ENCODE measurements around the gene FOXP1.
A peak's percentile ranks its signal among the peaks of the same experiment; 100 is the strongest.

FOXP1 gene

GRCh38 chr3:71521021-71521352, 62.5 kb downstream of the FOXP1 start:
- H2BK12ac ChIP-seq (ENCODE audit: low read length), result no peak overlapping the region
- H3K4me1 ChIP-seq (ENCODE audit: control insufficient read depth in 1 of 2, insufficient read depth in 2 of 2, low read length in 2 of 2), result peaks cover 6 to 19% of the 10 kb centered on the region in 2 experiments
- H3K23ac ChIP-seq (ENCODE audit: low read length), result no peak overlapping the region
- no peak overlapping the region for H3K27ac ChIP-seq (ENCODE audit: low read depth, low read length)
- no peak overlapping the region for H4K8ac ChIP-seq (ENCODE audit: low read depth, low read length)
- H3K79me2 ChIP-seq (ENCODE audit: control insufficient read depth, insufficient read depth, low read length, poor library complexity), result no peaks in the 10 kb centered on the region
- no peak overlapping the region for H3K4me3 ChIP-seq (ENCODE audit: low read depth, low read length)
- no peak for DNase-seq
- H3K4ac ChIP-seq (ENCODE audit: low read depth, low read length), result no peak overlapping the region
- H2AFZ ChIP-seq (ENCODE audit: insufficient read depth, low read length, poor library complexity), result no peak overlapping the region
- no peaks in the 10 kb centered on the region for H3K27me3 ChIP-seq (ENCODE audit: insufficient read depth, low read length)
- H3K9ac ChIP-seq (ENCODE audit: low read length), result no peak overlapping the region
- H3K14ac ChIP-seq (ENCODE audit: low read length), result no peak overlapping the region
- H4K12ac ChIP-seq (ENCODE audit: low read depth, low read length), result no peak overlapping the region
- H3K9me3 ChIP-seq (ENCODE audit: insufficient read depth, low read depth, low read length), result no peaks in the 10 kb centered on the region
- H3K18ac ChIP-seq (ENCODE audit: low read length), result no peak overlapping the region
- H3K4me2 ChIP-seq (ENCODE audit: low read length), result peak overlapping the region; percentile 28
- H2AK5ac ChIP-seq (ENCODE audit: low read length), result no peak overlapping the region
- peaks cover 2% of the 10 kb centered on the region for H3K79me1 ChIP-seq (ENCODE audit: low read length)
- no peak overlapping the region for H2BK120ac ChIP-seq (ENCODE audit: insufficient read depth, low read length, poor library complexity)
- no peak overlapping the region for H2BK5ac ChIP-seq (ENCODE audit: low read depth, low read length, poor library complexity)
- no peak overlapping the region for H4K91ac ChIP-seq (ENCODE audit: low read depth, low read length)
- no CpG with 5 or more reads among the region's 4 CpGs for WGBS (ENCODE audit: extremely low coverage, insufficient coverage, insufficient read length)
- no peaks in the 10 kb centered on the region for H3K36me3 ChIP-seq (ENCODE audit: control insufficient read depth in 1 of 2, insufficient read depth in 2 of 2, low read length in 2 of 2)

GRCh38 chr3:71520161-71521020, 63.1 kb downstream of the FOXP1 start:
- no peak overlapping the region for H3K27ac ChIP-seq (ENCODE audit: low read depth, low read length)
- peaks cover 6 to 19% of the 10 kb centered on the region in 2 experiments for H3K4me1 ChIP-seq (ENCODE audit: control insufficient read depth in 1 of 2, insufficient read depth in 2 of 2, low read length in 2 of 2)
- H2BK5ac ChIP-seq (ENCODE audit: low read depth, low read length, poor library complexity), result no peak overlapping the region
- H4K91ac ChIP-seq (ENCODE audit: low read depth, low read length), result no peak overlapping the region
- peak; percentile 38 to 66 for DNase-seq
- no peak overlapping the region for H3K18ac ChIP-seq (ENCODE audit: low read length)
- H4K8ac ChIP-seq (ENCODE audit: low read depth, low read length), result no peak overlapping the region
- H3K9ac ChIP-seq (ENCODE audit: low read length), result no peak overlapping the region
- peaks cover 2% of the 10 kb centered on the region for H3K79me1 ChIP-seq (ENCODE audit: low read length)
- no peak overlapping the region for H2BK12ac ChIP-seq (ENCODE audit: low read length)
- H3K4me2 ChIP-seq (ENCODE audit: low read length), result peak overlapping the region; percentile 28
- H3K23ac ChIP-seq (ENCODE audit: low read length), result no peak overlapping the region
- no peak overlapping the region for H3K4me3 ChIP-seq (ENCODE audit: low read depth, low read length)
- H3K9me3 ChIP-seq (ENCODE audit: insufficient read depth, low read depth, low read length), result no peaks in the 10 kb centered on the region
- no CpG with 5 or more reads among the region's 10 CpGs for WGBS (ENCODE audit: extremely low coverage, insufficient coverage, insufficient read length)
- H2AK5ac ChIP-seq (ENCODE audit: low read length), result no peak overlapping the region
- no peaks in the 10 kb centered on the region for H3K27me3 ChIP-seq (ENCODE audit: insufficient read depth, low read length)
- H2BK120ac ChIP-seq (ENCODE audit: insufficient read depth, low read length, poor library complexity), result no peak overlapping the region
- H3K36me3 ChIP-seq (ENCODE audit: control insufficient read depth in 1 of 2, insufficient read depth in 2 of 2, low read length in 2 of 2), result no peaks in the 10 kb centered on the region
- H4K12ac ChIP-seq (ENCODE audit: low read depth, low read length), result no peak overlapping the region
- H3K14ac ChIP-seq (ENCODE audit: low read length), result no peak overlapping the region
- no peak overlapping the region for H3K4ac ChIP-seq (ENCODE audit: low read depth, low read length)
- no peaks in the 10 kb centered on the region for H3K79me2 ChIP-seq (ENCODE audit: control insufficient read depth, insufficient read depth, low read length, poor library complexity)
- H2AFZ ChIP-seq (ENCODE audit: insufficient read depth, low read length, poor library complexity), result no peak overlapping the region

GRCh38 chr3:71518089-71518488, 65.4 kb downstream of the FOXP1 start:
- DNase-seq, result no peak
- no peak overlapping the region for H2AFZ ChIP-seq (ENCODE audit: insufficient read depth, low read length, poor library complexity)
- H3K4me1 ChIP-seq (ENCODE audit: control insufficient read depth in 1 of 2, insufficient read depth in 2 of 2, low read length in 2 of 2), result peaks cover 6 to 14% of the 10 kb centered on the region in 2 experiments
- no peak overlapping the region for H4K91ac ChIP-seq (ENCODE audit: low read depth, low read length)
- H2BK12ac ChIP-seq (ENCODE audit: low read length), result no peak overlapping the region
- H3K79me1 ChIP-seq (ENCODE audit: low read length), result no peaks in the 10 kb centered on the region
- H3K14ac ChIP-seq (ENCODE audit: low read length), result no peak overlapping the region
- no peak overlapping the region for H3K4ac ChIP-seq (ENCODE audit: low read depth, low read length)
- no peak overlapping the region for H3K27ac ChIP-seq (ENCODE audit: low read depth, low read length)
- H2BK120ac ChIP-seq (ENCODE audit: insufficient read depth, low read length, poor library complexity), result no peak overlapping the region
- no peak overlapping the region for H2BK5ac ChIP-seq (ENCODE audit: low read depth, low read length, poor library complexity)
- no peak overlapping the region for H4K8ac ChIP-seq (ENCODE audit: low read depth, low read length)
- H2AK5ac ChIP-seq (ENCODE audit: low read length), result no peak overlapping the region
- no peak overlapping the region for H3K4me2 ChIP-seq (ENCODE audit: low read length)
- no peak overlapping the region for H3K23ac ChIP-seq (ENCODE audit: low read length)
- no peak overlapping the region for H3K9ac ChIP-seq (ENCODE audit: low read length)
- H3K36me3 ChIP-seq (ENCODE audit: control insufficient read depth in 1 of 2, insufficient read depth in 2 of 2, low read length in 2 of 2), result no peaks in the 10 kb centered on the region
- H3K27me3 ChIP-seq (ENCODE audit: insufficient read depth, low read length), result no peaks in the 10 kb centered on the region
- no peak overlapping the region for H3K4me3 ChIP-seq (ENCODE audit: low read depth, low read length)
- no peak overlapping the region for H3K18ac ChIP-seq (ENCODE audit: low read length)
- H4K12ac ChIP-seq (ENCODE audit: low read depth, low read length), result no peak overlapping the region
- no peaks in the 10 kb centered on the region for H3K9me3 ChIP-seq (ENCODE audit: insufficient read depth, low read depth, low read length)
- H3K79me2 ChIP-seq (ENCODE audit: control insufficient read depth, insufficient read depth, low read length, poor library complexity), result no peaks in the 10 kb centered on the region

- H3K4me2 ChIP-seq (ENCODE audit: low read length), result no peak overlapping the region
- H3K18ac ChIP-seq (ENCODE audit: low read length), result no peak overlapping the region
- H3K23ac ChIP-seq (ENCODE audit: low read length), result no peak overlapping the region
- H3K27ac ChIP-seq (ENCODE audit: low read depth, low read length), result no peak overlapping the region
- H4K91ac ChIP-seq (ENCODE audit: low read depth, low read length), result no peak overlapping the region
- H2BK12ac ChIP-seq (ENCODE audit: low read length), result no peak overlapping the region
- peaks cover 3 to 11% of the 10 kb centered on the region in 2 experiments for H3K4me1 ChIP-seq (ENCODE audit: control insufficient read depth in 1 of 2, insufficient read depth in 2 of 2, low read length in 2 of 2)
- H3K14ac ChIP-seq (ENCODE audit: low read length), result no peak overlapping the region
- H2AK5ac ChIP-seq (ENCODE audit: low read length), result no peak overlapping the region
- H3K79me2 ChIP-seq (ENCODE audit: control insufficient read depth, insufficient read depth, low read length, poor library complexity), result no peaks in the 10 kb centered on the region
- no peak overlapping the region for H2BK120ac ChIP-seq (ENCODE audit: insufficient read depth, low read length, poor library complexity)
- H3K4me3 ChIP-seq (ENCODE audit: low read depth, low read length), result no peak overlapping the region
- H2BK5ac ChIP-seq (ENCODE audit: low read depth, low read length, poor library complexity), result no peak overlapping the region
- H4K12ac ChIP-seq (ENCODE audit: low read depth, low read length), result no peak overlapping the region
- no peaks in the 10 kb centered on the region for H3K27me3 ChIP-seq (ENCODE audit: insufficient read depth, low read length)
- no peaks in the 10 kb centered on the region for H3K9me3 ChIP-seq (ENCODE audit: insufficient read depth, low read depth, low read length)
- no peaks in the 10 kb centered on the region for H3K36me3 ChIP-seq (ENCODE audit: control insufficient read depth in 1 of 2, insufficient read depth in 2 of 2, low read length in 2 of 2)
- H2AFZ ChIP-seq (ENCODE audit: insufficient read depth, low read length, poor library complexity), result no peak overlapping the region
- no peak overlapping the region for H4K8ac ChIP-seq (ENCODE audit: low read depth, low read length)
- H3K4ac ChIP-seq (ENCODE audit: low read depth, low read length), result no peak overlapping the region
- DNase-seq, result peak; percentile 80 to 94
- H3K9ac ChIP-seq (ENCODE audit: low read length), result no peak overlapping the region
- no peaks in the 10 kb centered on the region for H3K79me1 ChIP-seq (ENCODE audit: low read length)
- no CpG with 5 or more reads among the region's 3 CpGs for WGBS (ENCODE audit: extremely low coverage, insufficient coverage, insufficient read length)
Measured at GRCh38 chr3:71517271-71517791, 66.2 kb downstream of the FOXP1 start.

Data from trophoblast cell (in vitro differentiated cells and primary cell).